ENCODE measurements around the gene AURKB. TPM values are rescaled to one million over a fixed set of nuclear protein-coding genes. Genes with fewer than 3 reads are reported as not detected.

The AURKB gene
- 23.6 and 53.7 TPM in 2 replicates for total RNA-seq

DNA sequence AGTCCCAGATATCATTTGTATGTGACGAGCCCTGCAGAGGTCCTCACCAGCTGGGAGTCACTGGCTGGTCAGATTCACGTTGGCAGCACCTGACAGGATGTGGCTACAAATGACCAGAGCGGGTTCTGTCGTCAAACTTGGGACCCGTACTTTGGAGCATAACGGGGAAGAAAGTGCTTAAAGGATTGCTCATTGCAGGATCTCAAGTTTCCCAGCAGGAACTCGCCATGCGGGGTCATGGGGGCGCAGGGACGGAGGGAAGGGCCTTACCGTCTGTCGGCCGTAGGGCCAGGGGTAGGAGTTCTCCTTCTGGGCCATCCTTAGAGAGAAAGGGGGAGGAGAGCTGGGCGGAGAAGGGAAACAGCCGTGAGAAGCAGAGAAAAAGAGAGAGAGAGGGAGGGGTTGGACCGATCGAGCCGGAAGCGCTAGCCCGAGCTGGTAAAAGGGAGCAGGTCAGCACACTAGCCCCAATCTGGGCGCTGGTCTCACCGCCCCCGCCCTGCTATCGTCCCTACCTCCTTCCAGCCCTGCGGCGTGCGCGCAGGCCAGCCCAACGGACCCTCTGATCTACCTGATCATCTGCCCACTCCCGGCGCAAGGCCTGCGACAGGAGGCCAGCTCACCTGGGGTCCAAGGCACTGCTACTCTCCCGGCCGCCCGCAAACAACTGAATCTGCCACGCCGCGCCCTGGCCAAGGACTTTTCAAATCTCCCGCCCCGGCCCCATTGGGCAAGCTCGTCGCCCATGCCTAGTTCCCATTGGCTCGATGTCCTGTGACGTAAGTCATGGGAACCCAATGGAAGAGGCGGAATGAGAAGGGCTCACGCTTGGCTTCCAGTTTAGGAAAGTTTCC lies at the start of gene AURKB:
Gene AURKB (minus strand): TSS at position 669 of the 854 bp plus-strand sequence. CDS start 351 bp downstream, at position 318.

DNA sequence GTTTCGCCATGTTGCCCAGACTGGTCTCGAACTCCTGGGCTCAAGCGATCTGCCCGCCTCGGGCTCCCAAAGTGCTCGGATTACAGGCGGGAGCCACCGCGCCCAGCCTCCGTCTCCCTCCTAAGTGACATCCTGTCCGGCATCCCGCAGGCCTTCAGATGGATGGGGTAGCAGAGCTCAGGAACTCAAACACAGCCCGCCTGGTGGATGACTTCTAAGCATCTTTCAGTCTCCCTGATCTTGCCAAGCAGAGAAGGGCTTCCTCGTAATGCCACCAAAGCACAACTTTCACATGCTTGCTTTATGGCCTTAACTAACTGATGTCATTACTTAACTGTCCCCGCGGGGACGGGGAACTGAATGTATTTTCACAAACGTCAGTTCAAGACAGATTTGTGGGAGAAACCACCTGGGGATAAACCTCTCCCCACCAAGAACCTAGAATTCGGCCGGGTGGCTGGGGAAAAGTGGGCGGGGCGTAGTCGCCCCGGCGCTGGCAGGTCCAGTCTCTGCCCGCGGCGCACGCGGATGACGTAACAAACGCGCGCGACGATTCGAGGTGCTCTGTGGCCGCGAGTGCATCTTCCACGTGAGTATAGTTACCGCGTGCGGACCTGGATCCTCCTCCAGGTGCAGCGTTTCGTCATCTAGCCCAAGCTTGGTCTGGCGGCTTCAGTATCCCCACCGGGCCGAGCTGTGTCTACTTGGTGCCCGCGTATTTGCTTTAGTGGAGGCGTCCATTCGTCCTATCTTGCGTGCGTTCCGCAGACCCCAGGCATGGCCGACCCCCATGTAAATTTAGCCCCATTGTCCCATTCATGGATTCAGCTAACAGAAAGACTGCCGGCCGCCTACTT lies 38.6 kb upstream of the AURKB start, which contains the start of gene PFAS:
Gene PFAS (plus strand): TSS at position 539 of the 857 bp plus-strand sequence. CDS start 4,649 bp downstream, outside the sequence.

DNA sequence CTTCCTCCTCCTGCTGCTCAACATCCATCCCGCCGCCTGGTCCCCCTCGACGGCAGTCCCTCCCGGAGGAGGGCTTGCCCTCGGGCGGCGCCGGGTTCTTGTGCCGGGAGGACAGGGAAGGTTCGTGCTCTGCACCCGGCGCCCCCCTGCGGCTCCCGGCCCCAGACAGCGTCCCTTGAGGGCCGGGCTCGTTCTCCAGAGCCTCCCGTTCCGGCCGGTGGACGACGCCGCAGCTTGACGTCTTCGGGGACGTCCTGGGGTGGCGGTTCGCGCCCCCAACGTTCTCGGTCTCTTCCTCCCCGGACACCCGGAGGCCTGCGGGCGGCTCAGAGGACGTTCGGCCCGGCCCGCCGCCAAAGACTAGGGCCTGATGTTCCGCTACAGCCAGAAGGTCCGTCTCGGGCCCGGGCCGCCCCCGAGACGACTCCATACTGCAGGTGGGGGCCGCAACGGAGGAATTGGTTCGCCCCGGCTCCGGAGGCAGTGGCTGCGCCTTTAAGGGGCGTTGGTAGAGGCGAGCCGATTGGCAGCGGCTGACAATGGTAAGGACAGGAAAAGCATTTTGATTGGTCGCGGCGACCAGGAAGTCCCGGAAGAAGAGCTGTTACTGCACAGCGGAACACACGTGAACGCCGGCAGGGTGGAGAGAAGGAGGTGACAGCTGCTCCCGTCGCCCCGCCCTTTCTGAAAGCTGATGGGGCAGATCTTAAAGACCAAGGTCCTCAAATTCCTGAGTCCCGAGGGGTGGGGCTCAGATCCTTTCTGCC lies 20.5 kb downstream of the AURKB start, which contains the start of gene BORCS6:
Gene BORCS6 (minus strand): TSS at position 470 of the 767 bp plus-strand sequence. CDS start 40 bp downstream, at position 430.

DNA sequence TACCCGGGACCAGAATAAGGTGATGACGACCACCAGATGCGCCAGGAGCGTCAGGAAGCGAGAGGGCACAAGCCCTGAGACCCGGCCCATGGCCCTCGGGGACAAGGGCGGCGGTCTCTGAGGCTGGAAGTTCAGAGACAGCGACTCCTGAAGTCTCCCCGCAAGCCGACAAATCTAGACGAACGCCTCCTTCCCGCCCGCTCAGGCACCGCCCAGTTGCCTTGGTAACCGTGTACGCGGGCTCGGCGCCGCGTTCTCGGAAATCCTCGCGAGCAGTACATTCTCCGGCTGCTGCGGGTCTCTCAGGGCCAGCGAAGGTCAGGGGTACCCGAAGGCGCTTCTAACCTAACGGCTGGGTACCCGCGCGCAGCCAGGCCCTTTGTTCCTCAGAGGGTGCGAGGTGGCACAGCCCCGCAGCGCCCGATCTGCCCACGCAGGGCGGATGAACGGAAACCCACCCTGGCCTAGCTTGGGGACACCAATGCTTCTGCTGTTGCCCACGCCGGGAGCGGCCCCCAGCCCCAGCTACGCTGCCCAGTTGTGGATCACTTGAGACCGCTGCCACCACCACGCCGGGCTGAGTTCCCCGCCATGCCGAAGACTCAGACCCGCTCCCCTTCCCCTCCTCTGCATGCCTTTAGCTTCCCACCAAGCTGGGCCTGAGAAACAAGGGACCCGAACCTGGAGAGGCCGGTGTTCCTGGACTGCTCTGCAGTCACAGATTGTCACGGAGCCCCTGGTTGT lies 34.0 kb downstream of the AURKB start, which contains the start of gene TMEM107:
Gene TMEM107 (minus strand): TSS at position 184 of the 744 bp plus-strand sequence. CDS start 94 bp downstream, at position 90.

DNA sequence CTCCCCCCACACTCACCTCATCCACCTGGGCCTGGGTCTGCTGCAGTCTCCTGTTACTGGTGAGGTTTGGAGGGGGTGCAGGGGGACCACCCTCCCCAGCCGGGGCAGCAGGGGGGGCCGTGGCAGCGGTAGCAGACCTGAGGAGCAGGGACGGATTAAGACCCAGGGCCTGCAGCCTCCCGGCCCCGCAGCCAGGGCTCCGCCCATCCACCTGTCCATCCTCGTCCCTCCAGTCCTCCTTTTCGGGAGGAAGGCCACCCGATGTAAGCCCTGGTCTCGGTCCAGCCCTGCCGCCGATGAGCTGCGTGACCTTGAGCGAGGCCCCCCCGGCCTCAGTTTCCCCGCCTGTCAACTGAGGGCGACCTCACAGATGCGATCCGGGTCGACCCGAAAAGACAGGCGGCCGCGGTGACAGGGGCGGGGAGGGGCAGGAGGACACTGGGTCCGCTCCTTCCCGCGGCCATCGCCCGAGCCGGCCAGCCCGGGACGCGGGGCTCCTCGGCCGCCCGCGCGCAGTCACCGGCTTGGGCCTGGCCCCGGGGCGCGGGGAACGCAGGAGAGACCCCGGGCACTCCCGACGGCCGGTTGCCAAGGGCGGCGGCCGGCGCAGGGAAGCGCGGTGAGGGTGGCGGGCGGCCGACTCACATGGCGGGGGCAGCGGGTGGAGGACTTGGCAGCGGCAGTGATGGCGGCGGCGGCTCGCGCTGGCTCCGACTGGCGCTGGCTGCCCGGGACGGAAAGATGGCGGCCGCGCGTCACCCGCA lies 48.0 kb downstream of the AURKB start, which contains the start of gene VAMP2:
Gene VAMP2 (minus strand): TSS at position 716 of the 764 bp plus-strand sequence. CDS start 69 bp downstream, at position 647.

Other genes with a start within 250 kb of the AURKB start
- under 0.01 TPM in 1 of 2 replicates, not detected in the other for gene GUCY2D, start 208.0 kb downstream of the AURKB start, total RNA-seq
- 0.80 and 0.91 TPM in 2 replicates for gene ALOX15B, start 171.5 kb downstream of the AURKB start, total RNA-seq
- gene ALOX12B, start 122.9 kb downstream of the AURKB start, total RNA-seq, result not detected in 2 replicates
- gene ALOXE3, start 92.1 kb downstream of the AURKB start, total RNA-seq, result not detected in 2 replicates
- gene HES7, start 86.5 kb downstream of the AURKB start, total RNA-seq, result 0.78 and 1.4 TPM in 2 replicates
- 30.0 and 78.6 TPM in 2 replicates for gene PER1, start 58.2 kb downstream of the AURKB start, total RNA-seq
- 4.0 and 22.9 TPM in 2 replicates for gene VAMP2, start 47.6 kb downstream of the AURKB start, total RNA-seq
- gene TMEM107, start 34.2 kb downstream of the AURKB start, total RNA-seq, result 42.5 and 58.7 TPM in 2 replicates
- 11.3 and 12.2 TPM in 2 replicates for gene BORCS6, start 20.4 kb downstream of the AURKB start, total RNA-seq
- gene CTC1, start 37.5 kb upstream of the AURKB start, total RNA-seq, result 8.8 and 11.4 TPM in 2 replicates
- 17.1 and 45.5 TPM in 2 replicates for gene PFAS, start 38.7 kb upstream of the AURKB start, total RNA-seq
- 18.1 and 19.7 TPM in 2 replicates for gene RANGRF, start 78.1 kb upstream of the AURKB start, total RNA-seq
- gene SLC25A35, start 84.8 kb upstream of the AURKB start, total RNA-seq, result 0.91 and 1.4 TPM in 2 replicates
- gene ARHGEF15, start 99.7 kb upstream of the AURKB start, total RNA-seq, result 0.48 and 2.3 TPM in 2 replicates
- gene ODF4, start 129.3 kb upstream of the AURKB start, total RNA-seq, result not detected in 2 replicates
- 3,504 and 6,849 TPM in 2 replicates for gene RPL26, start 172.6 kb upstream of the AURKB start, total RNA-seq
- gene RNF222, start 187.3 kb upstream of the AURKB start, total RNA-seq, result not detected in 2 replicates
- 48.0 and 55.3 TPM in 2 replicates for gene NDEL1, start 225.3 kb upstream of the AURKB start, total RNA-seq

Data from epithelial cell of alveolus of lung (primary cell).